Activated naive CD4-positive, alpha-beta T cell treated with anti-CD3 and anti-CD28 coated beads for 36 hours (primary cell): ENCODE data around the gene MEOX1. TPM values are rescaled to one million over a fixed set of nuclear protein-coding genes. Genes with fewer than 3 reads are reported as not detected.
"Not testable (repeated sequence)": the region's sequence is repeated elsewhere in the genome, so short reads cannot be mapped to it uniquely, and the experiment has no call there.

Experiments used
- CTCF ChIA-PET: fragments of 350-600 bp; sonication (Branson Sonifier 250); formaldehyde crosslinking; loops from one replicate; lab custom pipeline; 2021; ENCODE audit warnings: antibody characterized with exemption; lab: Charles Lee
- DNase-seq: peaks from one replicate; pipeline ENCODE4 v3.0.0-alpha.2; 2020
- H3K27ac Mint-ChIP-seq: one replicate; pipeline ENCODE4 v1.8.0; 2021; ENCODE audit warnings: mild to moderate bottlenecking, mixed read lengths
- H3K27me3 Mint-ChIP-seq: one replicate; pipeline ENCODE4 v1.8.0; 2021; ENCODE audit warnings: low read depth, mixed read lengths
- H3K36me3 Mint-ChIP-seq: one replicate; pipeline ENCODE4 v1.8.0; 2021; ENCODE audit warnings: low read depth, mixed read lengths
- H3K4me1 Mint-ChIP-seq: one replicate; pipeline ENCODE4 v1.8.0; 2021; ENCODE audit warnings: low read depth, mixed read lengths
- H3K4me3 Mint-ChIP-seq: one replicate; pipeline ENCODE4 v1.8.0; 2021; ENCODE audit warnings: mild to moderate bottlenecking, moderate library complexity, mixed read lengths
- H3K9me3 Mint-ChIP-seq: one replicate; pipeline ENCODE4 v1.8.0; 2021; ENCODE audit warnings: mixed read lengths
- intact Hi-C: fragments of 100-400 bp; cut with micrococcal nuclease; formaldehyde crosslinking; loops from one replicate; pipeline ENCODE4 v1.15.1; 2023
- total RNA-seq, 2 experiments: library from RNA; stranded (reverse); gene quantifications; one replicate each; pipeline ENCODE4 v1.2.3, GENCODE V29; 2021

The MEOX1 gene
- total RNA-seq, 2 experiments from 2014 or later, result 0.12 to 0.17 TPM

GRCh38 chr17:43695970-43696865 lies 34.5 kb upstream of the MEOX1 start:
- Mint-ChIP-seq H3K4me3 (no peak overlapping the region), H3K4me1 (peaks cover 1% of the 10 kb centered on the region), H3K9me3 (no peaks in the 10 kb centered on the region), H3K27me3 (peaks cover 1% of the 10 kb centered on the region), H3K27ac (no peak overlapping the region), H3K36me3 (no peaks in the 10 kb centered on the region)
- intact Hi-C loops, result no loop called here
- CTCF ChIA-PET, result interaction anchor here (0.9 to 15.7 kb wide), 7 partner anchors 26 to 119 kb away, joined by 3 to 403 read pairs (median 5); partner anchors contain the start of gene SOST
- no peak for DNase-seq

- Mint-ChIP-seq H3K4me1 (no peaks in the 10 kb centered on the region), H3K4me3 (no peak overlapping the region), H3K36me3 (no peaks in the 10 kb centered on the region), H3K27me3 (no peaks in the 10 kb centered on the region), H3K27ac (no peak overlapping the region), H3K9me3 (no peaks in the 10 kb centered on the region)
- peak; percentile 87 for DNase-seq
- intact Hi-C loops, result loop anchor here (1.0 to 5.0 kb wide), 2 partner anchors 66 to 153 kb away; partner anchors contain the start of gene CD300LG
- CTCF ChIA-PET, result interaction anchor here (0.7 to 15.7 kb wide), 27 partner anchors 10 to 262 kb away, joined by 3 to 403 read pairs (median 4); partner anchors contain the start of gene SOST
Observed at GRCh38 chr17:43694081-43694870, 32.6 kb upstream of the MEOX1 start.

GRCh38 chr17:43691317-43691693 lies 29.6 kb upstream of the MEOX1 start:
- Mint-ChIP-seq H3K27me3 (no peaks in the 10 kb centered on the region), H3K27ac (no peak overlapping the region), H3K9me3 (no peaks in the 10 kb centered on the region), H3K4me1 (no peaks in the 10 kb centered on the region), H3K4me3 (no peak overlapping the region), H3K36me3 (no peaks in the 10 kb centered on the region)
- CTCF ChIA-PET, result interaction anchor here (0.5 to 15.7 kb wide), 4 partner anchors 65 to 220 kb away, joined by 3 to 403 read pairs (median 36); partner anchors contain the start of gene SOST
- intact Hi-C loops, result loop anchor here (5.0 kb wide), 1 partner anchor 156 kb away; the partner anchor contains the start of gene CD300LG
- DNase-seq, result no peak

- H3K4me1 Mint-ChIP-seq, result no peaks in the 10 kb centered on the region
- no peaks in the 10 kb centered on the region for H3K36me3 Mint-ChIP-seq
- no peak overlapping the region for H3K27ac Mint-ChIP-seq
- H3K9me3 Mint-ChIP-seq, result no peaks in the 10 kb centered on the region
- no peaks in the 10 kb centered on the region for H3K27me3 Mint-ChIP-seq
- CTCF ChIA-PET, result interaction anchor here (2.5 to 15.7 kb wide), 3 partner anchors 66 to 77 kb away, joined by 15 to 403 read pairs (median 70); partner anchors contain the start of gene SOST
- intact Hi-C loops, result loop anchor here (5.0 kb wide), 1 partner anchor 157 kb away; the partner anchor contains the start of gene CD300LG
- no peak for DNase-seq
- no peak overlapping the region for H3K4me3 Mint-ChIP-seq
Observed at GRCh38 chr17:43690624-43691316, 29.0 kb upstream of the MEOX1 start.

- no peak for DNase-seq
- H3K27ac Mint-ChIP-seq, result no peak overlapping the region
- no peaks in the 10 kb centered on the region for H3K9me3 Mint-ChIP-seq
- no peak overlapping the region for H3K4me3 Mint-ChIP-seq
- intact Hi-C loops, result loop anchor here (5.0 kb wide), 1 partner anchor 157 kb away; the partner anchor contains the start of gene CD300LG
- CTCF ChIA-PET, result interaction anchor here (2.5 to 15.7 kb wide), 2 partner anchors 67 to 77 kb away, joined by 15 to 403 read pairs; partner anchors contain the start of gene SOST
- no peaks in the 10 kb centered on the region for H3K27me3 Mint-ChIP-seq
- H3K4me1 Mint-ChIP-seq, result no peaks in the 10 kb centered on the region
- H3K36me3 Mint-ChIP-seq, result no peaks in the 10 kb centered on the region
Observed at GRCh38 chr17:43689814-43690213, 28.1 kb upstream of the MEOX1 start.

GRCh38 chr17:43689131-43689530 lies 27.4 kb upstream of the MEOX1 start:
- Mint-ChIP-seq H3K27ac (no peak overlapping the region), H3K27me3 (no peaks in the 10 kb centered on the region), H3K36me3 (no peaks in the 10 kb centered on the region), H3K4me3 (no peak overlapping the region), H3K9me3 (no peaks in the 10 kb centered on the region), H3K4me1 (no peaks in the 10 kb centered on the region)
- DNase-seq, result no peak
- intact Hi-C loops, result no loop called here
- CTCF ChIA-PET, result interaction anchor here (2.5 to 15.7 kb wide), 2 partner anchors 68 to 77 kb away, joined by 15 to 403 read pairs; partner anchors contain the start of gene SOST

- H3K4me3 Mint-ChIP-seq, H3K36me3 Mint-ChIP-seq, intact Hi-C loops, H3K27me3 Mint-ChIP-seq, H3K4me1 Mint-ChIP-seq, H3K9me3 Mint-ChIP-seq, H3K27ac Mint-ChIP-seq, DNase-seq: not testable (repeated sequence)
- CTCF ChIA-PET, result interaction anchor here (0.7 kb wide), 1 partner anchor 13 kb away, joined by 4 read pairs; no protein-coding TSS in a partner anchor
Observed at GRCh38 chr17:43686957-43687356, 25.2 kb upstream of the MEOX1 start.

GRCh38 chr17:43683928-43684653 lies 22.4 kb upstream of the MEOX1 start:
- Mint-ChIP-seq H3K4me3 (no peak overlapping the region), H3K27ac (no peak overlapping the region), H3K4me1 (no peaks in the 10 kb centered on the region), H3K9me3 (no peaks in the 10 kb centered on the region), H3K27me3 (no peaks in the 10 kb centered on the region), H3K36me3 (no peaks in the 10 kb centered on the region)
- intact Hi-C loops, result no loop called here
- CTCF ChIA-PET, result interaction anchor here (0.7 to 1.0 kb wide), 3 partner anchors 10 to 75 kb away, joined by 3 read pairs; no protein-coding TSS in a partner anchor
- DNase-seq, result no peak

GRCh38 chr17:43680461-43680860 lies 18.7 kb upstream of the MEOX1 start:
- H3K4me3 Mint-ChIP-seq, result no peak overlapping the region
- no peak for DNase-seq
- CTCF ChIA-PET, result interaction anchor here (0.7 to 1.6 kb wide), 3 partner anchors 13 to 87 kb away, joined by 4 to 5 read pairs (median 5); no protein-coding TSS in a partner anchor
- H3K27me3 Mint-ChIP-seq, result no peaks in the 10 kb centered on the region
- H3K27ac Mint-ChIP-seq, result no peak overlapping the region
- no peaks in the 10 kb centered on the region for H3K36me3 Mint-ChIP-seq
- peaks cover 6% of the 10 kb centered on the region for H3K4me1 Mint-ChIP-seq
- no peaks in the 10 kb centered on the region for H3K9me3 Mint-ChIP-seq
- intact Hi-C loops, result no loop called here

- Mint-ChIP-seq H3K9me3 (no peaks in the 10 kb centered on the region), H3K36me3 (no peaks in the 10 kb centered on the region), H3K27ac (no peak overlapping the region), H3K27me3 (no peaks in the 10 kb centered on the region), H3K4me1 (peaks cover 6% of the 10 kb centered on the region), H3K4me3 (no peak overlapping the region)
- intact Hi-C loops, result no loop called here
- CTCF ChIA-PET, result interaction anchor here (0.7 to 1.6 kb wide), 3 partner anchors 14 to 87 kb away, joined by 4 to 5 read pairs (median 5); no protein-coding TSS in a partner anchor
- DNase-seq, result no peak
Observed at GRCh38 chr17:43679911-43680310, 18.2 kb upstream of the MEOX1 start.

- no peaks in the 10 kb centered on the region for H3K9me3 Mint-ChIP-seq
- H3K4me1 Mint-ChIP-seq, result peaks cover 6% of the 10 kb centered on the region
- no peak overlapping the region for H3K4me3 Mint-ChIP-seq
- H3K36me3 Mint-ChIP-seq, result no peaks in the 10 kb centered on the region
- no peaks in the 10 kb centered on the region for H3K27me3 Mint-ChIP-seq
- CTCF ChIA-PET, result interaction anchor here (1.3 to 1.6 kb wide), 2 partner anchors 14 to 88 kb away, joined by 5 read pairs; no protein-coding TSS in a partner anchor
- no peak for DNase-seq
- intact Hi-C loops, result no loop called here
- H3K27ac Mint-ChIP-seq, result no peak overlapping the region
Observed at GRCh38 chr17:43679401-43679800, 17.7 kb upstream of the MEOX1 start.
